Measurements from ENCODE around the gene MGAT4A.
A peak's percentile ranks its signal among the peaks of the same experiment; 100 is the strongest.

The MGAT4A gene

DNA sequence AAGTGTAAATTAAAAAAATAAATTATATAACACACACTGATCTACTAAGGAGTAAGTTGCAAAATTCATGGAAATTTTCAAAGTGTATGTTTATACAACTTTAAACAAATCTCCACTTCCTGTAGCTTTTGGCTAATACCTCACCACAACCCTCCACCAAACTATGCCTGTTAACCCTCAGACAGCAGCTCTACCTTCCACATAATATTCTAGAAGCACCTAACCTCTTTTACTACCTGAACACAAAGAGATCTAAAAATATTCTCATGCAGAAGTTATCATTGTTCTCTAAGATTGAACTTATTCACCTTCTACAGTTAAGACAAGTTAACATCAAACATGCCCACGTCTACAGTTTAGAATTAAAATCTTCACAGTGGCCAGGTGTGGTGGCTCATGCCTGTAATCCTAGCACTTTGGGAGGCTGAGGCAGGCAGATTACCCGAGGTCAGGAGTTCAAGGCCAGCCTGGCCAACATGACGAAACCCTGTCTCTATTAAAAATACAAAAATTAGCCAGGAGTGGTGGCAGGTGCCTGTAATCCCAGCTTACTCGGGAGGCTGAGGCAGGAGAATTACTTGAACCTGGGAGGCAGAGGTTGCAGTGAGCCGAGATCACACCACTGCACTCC, 2.7 kb downstream of the MGAT4A start:
- peak; percentile 51 for DNase-seq

DNA sequence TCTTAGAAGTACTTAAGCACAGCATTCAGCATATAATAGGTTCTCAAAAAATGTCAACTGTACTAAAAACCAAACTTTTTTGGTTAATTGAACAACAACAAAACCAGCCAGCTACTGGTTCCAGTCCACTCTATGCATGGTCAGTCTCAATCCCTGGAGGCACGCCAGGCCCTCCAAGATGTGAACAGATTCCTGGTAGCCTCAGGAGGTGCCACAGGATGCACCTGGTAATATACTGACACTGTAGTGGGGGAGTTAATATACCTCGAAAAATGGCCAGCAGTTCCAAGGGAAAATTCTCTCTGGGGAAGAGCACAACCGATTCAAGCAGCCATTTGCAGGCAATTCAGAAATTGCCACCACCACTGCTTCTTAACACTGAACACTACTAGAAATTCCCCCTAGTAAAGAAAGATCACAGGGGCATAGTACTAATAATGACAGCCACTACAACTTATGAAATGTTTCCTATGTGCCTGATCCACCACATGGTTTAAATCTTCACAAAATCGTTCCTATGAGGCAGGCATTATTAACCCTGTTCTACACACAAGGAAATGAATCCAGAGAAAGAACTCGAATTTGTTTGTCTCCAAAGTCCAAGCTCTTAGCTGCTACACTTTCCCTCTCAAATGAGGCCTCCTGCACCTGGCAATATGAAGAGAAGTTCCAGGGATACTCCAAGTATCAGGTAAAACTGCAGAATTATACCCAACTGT, 3.4 kb downstream of the MGAT4A start:
- no peak for DNase-seq

DNA sequence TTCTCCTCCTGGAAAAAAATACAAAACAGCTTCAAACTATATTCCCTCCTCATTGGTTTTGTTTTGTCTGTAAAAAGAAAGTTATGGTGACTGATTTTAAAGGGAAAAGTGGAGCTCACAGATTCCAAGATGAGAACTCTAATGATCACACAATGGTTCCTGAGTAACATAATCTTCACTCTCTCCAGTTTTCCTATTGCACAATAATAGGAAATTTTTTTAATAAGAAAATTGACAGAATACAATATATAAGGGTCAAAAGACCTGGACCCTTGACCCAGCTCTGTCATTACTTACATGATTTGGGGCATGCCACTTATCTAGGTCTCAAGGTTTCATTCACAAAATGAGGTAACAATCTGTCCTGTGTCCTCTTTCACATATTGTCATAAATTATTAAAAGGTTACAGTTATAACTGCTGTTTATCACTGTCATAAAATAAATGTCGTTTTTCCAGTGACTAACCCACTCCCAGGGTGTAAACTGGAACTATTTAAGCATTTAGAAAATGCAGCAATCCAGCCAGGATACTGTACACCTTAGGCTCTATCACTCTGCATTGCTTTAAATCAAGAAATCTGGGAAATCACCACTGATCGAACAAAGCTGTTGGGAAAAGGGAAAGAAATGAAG, 4.1 kb downstream of the MGAT4A start:
- DNase-seq: no peak

GRCh38 chr2:98726205-98726604, 4.7 kb downstream of the MGAT4A start:
- no peak for DNase-seq

DNA sequence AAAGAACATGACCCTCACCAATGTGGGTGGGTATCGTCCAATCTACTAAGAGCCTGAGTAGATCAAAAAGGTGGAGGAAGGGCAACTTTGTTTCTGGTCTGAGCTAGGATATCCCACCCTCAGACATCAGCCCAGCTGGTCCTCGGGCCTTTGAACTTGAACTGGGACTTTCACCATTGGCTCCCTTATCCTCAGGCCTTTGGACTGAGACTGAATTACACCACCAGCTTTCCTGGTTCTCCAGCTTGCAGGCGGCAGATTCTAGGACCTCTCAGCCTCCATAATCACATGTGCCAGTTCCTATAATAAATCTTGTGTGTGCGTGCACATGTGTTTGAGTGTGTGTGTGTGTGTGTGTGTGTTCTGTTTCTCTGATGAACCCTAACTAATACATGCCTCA, 10.6 kb downstream of the MGAT4A start:
- no peak for DNase-seq

- no peak for DNase-seq
Measured at GRCh38 chr2:98717621-98718020, 13.3 kb downstream of the MGAT4A start.

DNA sequence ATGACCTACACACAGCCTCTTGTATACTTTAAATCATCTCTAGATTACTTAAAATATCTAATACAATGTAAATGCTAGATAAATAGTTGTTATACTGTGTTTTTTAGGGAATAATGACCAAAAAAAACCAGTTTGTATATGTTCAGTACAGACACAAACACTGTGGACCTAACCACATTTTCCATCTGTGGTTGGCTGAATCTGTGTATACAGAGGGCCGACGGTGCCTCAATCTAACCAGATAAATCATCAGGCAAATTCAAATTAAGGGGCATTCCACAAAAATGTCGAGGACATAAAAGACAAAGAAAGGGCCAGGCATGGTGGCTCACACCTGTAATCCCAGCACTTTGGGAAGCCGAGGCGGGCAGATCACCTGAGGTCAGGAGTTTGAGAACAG, 14.1 kb downstream of the MGAT4A start:
- no peak for DNase-seq

DNA sequence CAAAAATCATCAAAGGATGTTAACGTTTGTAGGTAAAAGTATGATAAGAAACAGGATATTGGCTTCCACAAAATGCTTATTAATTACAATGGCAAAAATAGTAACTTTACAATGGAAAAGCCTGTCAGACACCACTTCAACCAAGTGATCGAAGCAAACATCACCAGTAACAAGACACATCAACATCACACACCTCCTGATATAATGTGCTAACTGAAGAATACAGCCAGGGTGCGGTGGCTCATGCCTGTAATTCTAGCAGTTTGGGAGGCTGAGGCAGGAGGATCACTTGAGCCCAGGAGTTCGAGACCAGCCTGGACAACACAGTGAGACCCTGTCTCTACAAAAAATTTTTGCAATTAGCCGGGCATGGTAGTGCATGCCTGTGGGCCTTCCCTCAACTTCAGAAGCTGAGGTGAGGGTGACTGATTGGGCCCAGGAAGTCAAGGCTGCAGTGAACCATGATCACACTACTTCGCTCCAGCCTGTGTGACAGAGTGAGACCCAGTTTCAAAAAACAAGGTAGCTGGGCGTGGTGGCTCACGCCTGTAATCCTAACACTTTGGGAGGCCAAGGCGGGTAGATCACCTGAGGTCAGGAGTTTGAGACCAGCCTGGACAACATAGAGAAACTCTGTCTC, 15.0 kb downstream of the MGAT4A start:
- DNase-seq: no peak

DNA sequence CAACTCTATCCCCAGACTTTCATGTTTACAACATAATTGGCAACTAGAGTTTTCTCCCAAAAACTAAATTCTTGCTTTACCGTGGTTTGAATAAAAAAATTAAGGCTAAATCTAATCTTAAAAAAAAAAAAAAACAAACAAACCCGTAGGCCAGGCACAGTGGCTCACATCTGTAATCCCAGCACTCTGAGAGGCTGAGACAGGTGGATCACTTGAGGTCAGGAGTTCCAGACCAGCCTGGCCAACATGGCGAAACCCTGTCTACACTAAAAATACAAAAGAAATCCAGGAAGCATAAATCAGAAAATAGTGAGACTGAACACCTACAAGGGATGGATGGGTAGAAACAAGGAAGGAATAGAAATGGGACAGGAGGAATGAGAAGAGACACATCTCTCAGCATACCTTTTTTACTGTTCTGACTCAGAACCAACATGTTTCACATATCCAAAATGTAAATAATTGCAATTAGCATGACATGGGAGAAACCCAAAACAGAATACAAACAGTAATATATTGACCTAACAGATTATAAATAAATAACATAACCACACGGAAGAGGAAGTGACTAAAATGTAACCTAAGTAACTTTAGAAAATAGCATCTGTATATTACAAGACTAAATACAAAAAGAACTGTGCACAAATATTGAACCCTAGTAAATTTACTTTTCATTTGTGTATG, 17.5 kb downstream of the MGAT4A start:
- DNase-seq: no peak

DNA sequence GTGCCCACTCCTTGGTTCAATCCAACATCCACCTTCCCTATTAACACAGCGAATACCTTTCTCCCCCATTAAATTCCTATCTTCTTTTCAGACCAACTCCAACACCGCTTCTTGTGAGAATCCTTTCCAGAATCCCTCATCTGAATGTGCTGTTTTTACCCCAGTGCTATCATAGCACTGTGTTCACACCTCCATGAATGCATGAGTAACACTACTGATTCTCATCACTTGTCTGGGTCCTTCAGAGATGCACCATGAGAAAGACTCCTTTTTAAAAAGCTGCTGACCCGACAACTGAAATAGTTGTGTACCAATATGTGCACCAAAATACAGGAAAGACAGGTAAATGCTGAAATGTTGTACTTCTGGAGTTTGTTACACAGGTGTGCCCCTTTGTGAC, 18.8 kb downstream of the MGAT4A start:
- DNase-seq: no peak

DNA sequence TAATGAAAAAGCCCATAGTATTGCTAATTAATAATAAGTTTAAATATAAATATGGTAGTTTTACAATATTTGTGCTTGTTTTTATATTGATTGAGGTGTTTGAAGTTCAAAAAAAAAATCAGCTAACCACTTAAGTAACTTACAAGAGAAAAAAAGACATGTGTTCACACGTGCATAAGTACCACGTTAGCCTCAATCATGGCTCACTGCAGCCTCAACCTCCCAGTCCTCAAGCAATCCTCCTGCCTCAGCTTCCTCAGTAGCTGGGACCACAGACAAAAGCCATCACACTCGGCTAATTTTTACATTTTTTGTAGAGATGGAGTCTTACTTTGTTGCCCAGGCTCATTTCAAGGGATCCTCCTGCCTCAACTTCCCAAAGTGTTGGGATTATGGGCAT, 19.4 kb downstream of the MGAT4A start:
- no peak for DNase-seq

GRCh38 chr2:98710734-98711133, 20.2 kb downstream of the MGAT4A start:
- DNase-seq: no peak

GRCh38 chr2:98709535-98709934, 21.4 kb downstream of the MGAT4A start:
- no peak for DNase-seq

- DNase-seq: no peak
Measured at GRCh38 chr2:98708396-98709186, 22.3 kb downstream of the MGAT4A start.

DNA sequence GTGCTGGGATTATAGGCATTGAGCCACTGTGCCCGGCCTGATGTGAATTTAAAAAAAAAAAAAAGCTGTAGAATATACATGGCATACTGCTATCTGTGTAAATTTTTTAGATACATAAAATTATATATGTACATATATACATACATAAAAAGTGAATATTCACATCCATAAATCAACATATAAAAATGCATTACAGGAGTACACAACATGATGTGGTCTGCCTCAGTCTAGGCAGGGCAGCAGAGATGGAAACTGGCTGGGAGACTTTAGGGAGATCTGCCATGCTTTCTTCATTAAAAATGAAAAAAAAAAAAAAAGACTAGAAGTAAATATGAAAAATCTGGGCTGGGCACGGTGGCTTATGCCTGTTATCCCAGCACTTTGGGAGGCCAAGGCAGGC, 24.3 kb downstream of the MGAT4A start:
- DNase-seq: no peak

- DNase-seq: no peak
Measured at GRCh38 chr2:98705333-98705617, 25.7 kb downstream of the MGAT4A start.

- DNase-seq: no peak
Measured at GRCh38 chr2:98704499-98705332, 26.2 kb downstream of the MGAT4A start.

DNA sequence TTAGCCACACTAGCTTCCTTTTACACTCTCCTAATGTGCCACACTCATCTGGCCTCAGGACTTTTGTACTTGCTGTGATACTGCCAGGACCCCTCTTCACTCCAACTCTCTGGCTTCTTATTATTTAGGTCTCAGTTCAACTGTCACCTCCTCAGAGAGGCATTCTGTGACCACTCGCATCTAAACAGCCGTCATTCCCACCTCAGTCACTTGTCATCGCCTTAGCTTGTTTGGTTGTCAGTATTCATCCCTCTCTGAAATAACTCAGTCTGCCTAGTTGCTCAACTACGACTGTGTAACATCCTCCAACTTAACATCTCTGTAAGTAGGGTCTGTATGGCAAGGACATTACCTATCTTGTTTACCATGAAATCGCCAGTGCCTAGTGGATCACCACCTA, 27.2 kb downstream of the MGAT4A start:
- no peak for DNase-seq

DNA sequence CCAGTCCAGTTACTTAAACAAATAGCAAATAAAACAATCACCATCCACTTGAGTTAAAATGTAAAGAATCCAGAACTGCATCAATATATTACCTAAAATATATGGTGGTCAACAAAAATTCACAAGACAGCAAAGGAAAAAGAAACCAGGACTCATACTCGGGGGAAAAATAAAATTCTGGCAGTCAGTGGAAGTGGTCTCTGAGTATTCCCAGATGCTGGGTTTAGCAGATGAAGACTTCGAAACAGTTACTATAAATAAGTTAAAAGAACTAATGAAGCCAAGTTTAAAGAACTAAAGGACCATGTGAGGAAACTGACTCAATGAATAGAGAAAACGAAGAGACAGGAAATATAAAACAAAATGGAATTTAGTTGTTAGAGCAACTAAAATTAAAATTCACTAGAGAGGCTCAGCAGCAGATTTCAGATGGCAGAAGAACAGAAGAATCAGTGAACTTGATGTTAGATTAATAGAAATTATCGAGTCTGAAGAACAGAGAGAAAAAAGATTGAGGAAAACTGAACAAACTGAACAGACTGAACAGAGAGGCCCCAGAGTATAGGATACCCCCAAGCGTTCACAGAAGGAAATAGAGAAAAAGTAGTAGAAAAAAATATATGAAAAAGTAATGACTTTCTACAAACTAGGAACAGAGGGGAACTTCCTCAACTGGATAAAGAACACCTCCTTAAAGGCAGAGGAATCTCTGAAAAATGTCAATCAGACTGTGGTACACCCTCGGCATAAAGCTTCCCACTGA, 27.9 kb downstream of the MGAT4A start:
- no peak for DNase-seq

- no peak for DNase-seq
Measured at GRCh38 chr2:98702127-98702802, 28.7 kb downstream of the MGAT4A start.
